T47D (cell line): Measurements from ENCODE around the gene RBPJ.
"Not testable (repeated sequence)": the region's sequence is repeated elsewhere in the genome, so short reads cannot be mapped to it uniquely, and the experiment has no call there.

Experiments
- DNase-seq, 2 experiments: peaks; one replicate each; pipeline versions ENCODE4 v3.0.0 to v3.0.0-alpha.2; 2011 to 2012; ENCODE audit warnings: low read depth in 1 of 2, low spot score in 1 of 2
- JUND ChIP-seq: IDR thresholded peaks from 2 replicates; pipeline ENCODE4 v1.6.1; 2012; ENCODE audit warnings: low read depth
- in situ Hi-C: cut with HindIII; loops from 2 replicates; pipeline ENCODE4 v1.10.0; 2016; ENCODE audit warnings: low sequenced_read_pairs, low pct_unique_long_range_greater_than_20kb

The RBPJ gene

GRCh38 chr4:26310264-26310663 lies 10.6 kb upstream of the RBPJ start:
- no peak for TF ChIP-seq JUND
- DNase-seq, result no peak
- in situ Hi-C loops, result no loop called here

- in situ Hi-C loops, result no loop called here
- TF ChIP-seq JUND, result no peak
- no peak for DNase-seq
These were observed 9.2 kb upstream of the RBPJ start for GRCh38 chr4:26311633-26312032.

GRCh38 chr4:26315316-26315932 lies 5.4 kb upstream of the RBPJ start:
- in situ Hi-C loops, DNase-seq: not testable (repeated sequence)

- no peak for DNase-seq
- no peak for TF ChIP-seq JUND
- in situ Hi-C loops, result no loop called here
These were observed 3.0 kb upstream of the RBPJ start for GRCh38 chr4:26317766-26318165.

GRCh38 chr4:26319467-26319948 lies 1.3 kb upstream of the RBPJ start:
- in situ Hi-C loops, result no loop called here
- no peak for TF ChIP-seq JUND
- peak; percentile 92 to 99 for DNase-seq

- in situ Hi-C loops, result no loop called here
- no peak for TF ChIP-seq JUND
- no peak for DNase-seq
These were observed 771 bp upstream of the RBPJ start for GRCh38 chr4:26319949-26320537.

GRCh38 chr4:26321373-26322221 lies 783 bp downstream of the RBPJ start:
- peak in 1 of 2 experiments; percentile 10 for DNase-seq
- in situ Hi-C loops, result no loop called here
- no peak for TF ChIP-seq JUND

GRCh38 chr4:26322346-26322745 lies 1.5 kb downstream of the RBPJ start:
- in situ Hi-C loops, result no loop called here
- TF ChIP-seq JUND, result no peak
- DNase-seq, result no peak

- no peak for DNase-seq
- in situ Hi-C loops, result no loop called here
- TF ChIP-seq JUND, result no peak
These were observed 3.0 kb downstream of the RBPJ start for GRCh38 chr4:26323821-26324220.

GRCh38 chr4:26325191-26325590 lies 4.4 kb downstream of the RBPJ start:
- no peak for TF ChIP-seq JUND
- in situ Hi-C loops, result no loop called here
- peak in 1 of 2 experiments; percentile 43 for DNase-seq

GRCh38 chr4:26326791-26327190 lies 6.0 kb downstream of the RBPJ start:
- no peak for TF ChIP-seq JUND
- in situ Hi-C loops, result no loop called here
- no peak for DNase-seq

- peak in 1 of 2 experiments; percentile 59 for DNase-seq
- in situ Hi-C loops, result no loop called here
- no peak for TF ChIP-seq JUND
These were observed 9.5 kb downstream of the RBPJ start for GRCh38 chr4:26330186-26330787.

- DNase-seq, result no peak
- no peak for TF ChIP-seq JUND
- in situ Hi-C loops, result no loop called here
These were observed 10.1 kb downstream of the RBPJ start for GRCh38 chr4:26330946-26331345.
